ENCODE measurements around the gene VRTN.

DNA sequence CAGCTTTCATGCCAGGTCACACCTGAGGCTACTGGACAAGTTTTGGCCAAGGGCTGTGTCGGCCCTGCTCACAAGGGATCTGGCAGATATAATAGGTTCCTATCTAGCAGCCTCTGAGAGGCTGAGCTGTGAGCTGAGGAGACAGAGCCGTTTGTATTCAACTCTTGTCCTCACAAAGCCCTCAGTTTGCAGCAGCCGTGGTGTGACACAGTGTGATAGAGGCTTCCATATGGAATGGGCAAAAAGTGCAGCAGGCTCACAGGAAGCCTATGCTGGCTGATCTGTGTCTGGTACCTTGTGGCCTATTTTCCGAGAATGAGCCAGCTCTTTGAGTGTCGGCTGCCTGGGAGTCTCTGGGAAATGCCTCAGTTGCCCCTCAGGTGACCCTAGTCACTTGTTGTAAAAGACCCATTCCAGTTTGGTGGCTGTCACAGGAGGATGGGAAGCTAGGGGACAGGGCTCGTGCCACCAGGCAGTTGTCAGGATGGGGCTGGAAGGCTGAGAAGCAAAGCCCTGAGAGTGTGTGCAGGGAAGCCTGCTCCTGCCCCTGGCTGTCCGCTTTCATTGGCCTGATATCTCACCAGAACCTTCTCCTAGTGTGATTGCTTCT, 16.1 kb downstream of the VRTN start:
- TF ChIP-seq CTCF (conservative IDR thresholded peaks at IDR 0.05 in 1 of 2, IDR thresholded peaks at IDR 0.05 in 1 of 2; ENCODE audit: low read depth in 1 of 2, low read length in 2 of 2) (no peak), EZH2 (IDR thresholded peaks at IDR 0.05; ENCODE audit: low read length, missing control alignments) (no peak)
